Measurements from ENCODE around the gene FRMD1.

FRMD1 gene

GRCh38 chr6:168101590-168102314 is 22.7 kb upstream of the FRMD1 start:
- Histone ChIP-seq H3K9me3 (ENCODE audit: control insufficient read depth, low read length) (no peaks in the 10 kb centered on the region), H2BK15ac (ENCODE audit: low read depth, poor library complexity, severe bottlenecking) (peak overlapping the region; percentile 3), H3K4me2 (ENCODE audit: low read length, poor library complexity, severe bottlenecking) (no peak overlapping the region), H3K36me3 (ENCODE audit: control insufficient read depth in 1 of 2, insufficient read depth in 2 of 2, low read depth in 1 of 2, low read length in 2 of 2) (no peaks in the 10 kb centered on the region), H2AFZ (ENCODE audit: low read depth, low read length) (no peak overlapping the region), H3K27me3 (ENCODE audit: control insufficient read depth in 1 of 2, insufficient read depth in 1 of 2, low read length in 2 of 2) (peaks cover 40 to 68% of the 10 kb centered on the region in 2 experiments), H2BK120ac (ENCODE audit: low read depth, low read length) (no peak overlapping the region), H3K14ac (ENCODE audit: low read length in 2 of 2) (no peak overlapping the region), H3K27ac (ENCODE audit: low read length, poor library complexity, severe bottlenecking) (no peak overlapping the region), H3K9ac (ENCODE audit: low read length) (no peak overlapping the region), H3K79me1 (replicated peaks; ENCODE audit: low read length, poor library complexity, severe bottlenecking) (no peaks in the 10 kb centered on the region), H4K91ac (ENCODE audit: low read length) (no peak overlapping the region), H3K18ac (ENCODE audit: low read depth in 1 of 2, low read length in 2 of 2) (no peak overlapping the region), H2AK5ac (ENCODE audit: low read length, severe bottlenecking) (no peak overlapping the region), H3K4me1 (ENCODE audit: control insufficient read depth, insufficient read depth, low read depth, low read length) (peaks cover 15% of the 10 kb centered on the region), H3K4me3 (ENCODE audit: insufficient read depth in 1 of 2, low read depth in 1 of 2, low read length in 2 of 2) (no peak overlapping the region), H2BK5ac (ENCODE audit: low read depth, low read length, poor library complexity, severe bottlenecking) (no peak overlapping the region), H4K8ac (ENCODE audit: low read length) (no peak overlapping the region), H3K23ac (ENCODE audit: low read length in 2 of 2) (no peak overlapping the region), H2BK12ac (ENCODE audit: low read length in 2 of 2) (no peak overlapping the region), H3K4ac (ENCODE audit: low read depth in 1 of 2, low read length in 2 of 2) (no peak overlapping the region)
- WGBS = 59% methylated on average over 56 of the region's 61 CpGs
- no peak for DNase-seq

- Histone ChIP-seq H3K18ac (ENCODE audit: low read depth in 1 of 2, low read length in 2 of 2) (no peak overlapping the region), H3K4me1 (ENCODE audit: control insufficient read depth, insufficient read depth, low read depth, low read length) (peaks cover 13% of the 10 kb centered on the region), H4K8ac (ENCODE audit: low read length) (no peak overlapping the region), H3K9me3 (ENCODE audit: control insufficient read depth, low read length) (no peaks in the 10 kb centered on the region), H3K9ac (ENCODE audit: low read length) (no peak overlapping the region), H2BK12ac (ENCODE audit: low read length in 2 of 2) (no peak overlapping the region), H2AFZ (ENCODE audit: low read depth, low read length) (no peak overlapping the region), H2BK5ac (ENCODE audit: low read depth, low read length, poor library complexity, severe bottlenecking) (no peak overlapping the region), H2BK15ac (ENCODE audit: low read depth, poor library complexity, severe bottlenecking) (no peak overlapping the region), H3K4me2 (ENCODE audit: low read length, poor library complexity, severe bottlenecking) (no peak overlapping the region), H3K4me3 (ENCODE audit: insufficient read depth in 1 of 2, low read depth in 1 of 2, low read length in 2 of 2) (no peak overlapping the region), H4K91ac (ENCODE audit: low read length) (no peak overlapping the region), H3K14ac (ENCODE audit: low read length in 2 of 2) (no peak overlapping the region), H3K27ac (ENCODE audit: low read length, poor library complexity, severe bottlenecking) (no peak overlapping the region), H2AK5ac (ENCODE audit: low read length, severe bottlenecking) (no peak overlapping the region), H3K27me3 (ENCODE audit: control insufficient read depth in 1 of 2, insufficient read depth in 1 of 2, low read length in 2 of 2) (peaks cover 40 to 68% of the 10 kb centered on the region in 2 experiments), H3K36me3 (ENCODE audit: control insufficient read depth in 1 of 2, insufficient read depth in 2 of 2, low read depth in 1 of 2, low read length in 2 of 2) (no peaks in the 10 kb centered on the region), H3K79me1 (replicated peaks; ENCODE audit: low read length, poor library complexity, severe bottlenecking) (no peaks in the 10 kb centered on the region), H3K4ac (ENCODE audit: low read depth in 1 of 2, low read length in 2 of 2) (no peak overlapping the region), H3K23ac (ENCODE audit: low read length in 2 of 2) (no peak overlapping the region), H2BK120ac (ENCODE audit: low read depth, low read length) (no peak overlapping the region)
- DNase-seq = no peak
- 57% methylated on average over 33 of the region's 52 CpGs for WGBS
Measured at GRCh38 chr6:168100803-168101589, 22.0 kb upstream of the FRMD1 start.

DNA sequence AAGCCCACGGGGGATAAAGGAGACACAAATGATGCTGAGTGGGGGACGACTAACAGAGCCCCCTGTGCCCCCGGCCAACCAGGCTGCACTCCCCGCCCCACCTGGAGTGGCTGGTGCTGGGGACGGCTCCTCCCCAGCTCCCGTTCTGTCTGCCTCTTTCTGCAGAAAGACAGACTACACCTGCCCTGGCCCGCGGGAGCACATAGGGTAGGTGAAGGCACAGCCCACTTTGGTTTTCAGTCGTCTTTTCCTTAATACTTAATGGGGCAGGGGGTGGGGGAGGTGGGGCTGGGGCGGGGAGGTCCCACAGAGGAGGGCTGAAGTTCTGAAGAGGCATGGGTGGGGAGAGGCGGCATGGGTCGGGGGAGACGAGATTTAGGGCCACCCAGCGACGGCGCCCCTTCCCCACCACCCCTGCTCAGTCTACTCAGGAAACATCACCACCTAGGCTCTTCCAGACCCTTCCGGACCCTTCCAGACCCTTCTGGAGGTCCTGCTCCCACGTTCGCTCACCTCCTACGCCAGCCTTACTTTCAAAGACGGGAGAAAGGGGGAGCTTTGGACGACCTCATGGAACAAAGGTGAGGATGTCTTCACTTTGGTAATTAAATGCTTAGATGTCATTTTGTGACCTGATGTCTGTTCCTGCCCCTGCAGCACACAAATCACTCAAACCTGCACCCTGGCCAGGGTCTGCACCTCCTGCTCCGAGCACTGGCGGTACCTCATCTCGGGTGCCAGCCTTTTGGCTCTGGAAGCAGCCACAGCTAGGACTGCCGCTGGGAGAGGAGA is 21.2 kb upstream of the FRMD1 start:
- Histone ChIP-seq H2BK5ac (ENCODE audit: low read depth, low read length, poor library complexity, severe bottlenecking) (no peak overlapping the region), H3K36me3 (ENCODE audit: control insufficient read depth in 1 of 2, insufficient read depth in 2 of 2, low read depth in 1 of 2, low read length in 2 of 2) (no peaks in the 10 kb centered on the region), H3K9me3 (ENCODE audit: control insufficient read depth, low read length) (no peaks in the 10 kb centered on the region), H2BK15ac (ENCODE audit: low read depth, poor library complexity, severe bottlenecking) (no peak overlapping the region), H4K91ac (ENCODE audit: low read length) (no peak overlapping the region), H2BK120ac (ENCODE audit: low read depth, low read length) (no peak overlapping the region), H3K4ac (ENCODE audit: low read depth in 1 of 2, low read length in 2 of 2) (no peak overlapping the region), H3K4me3 (ENCODE audit: insufficient read depth in 1 of 2, low read depth in 1 of 2, low read length in 2 of 2) (no peak overlapping the region), H3K14ac (ENCODE audit: low read length in 2 of 2) (no peak overlapping the region), H2AK5ac (ENCODE audit: low read length, severe bottlenecking) (no peak overlapping the region), H2AFZ (ENCODE audit: low read depth, low read length) (no peak overlapping the region), H3K9ac (ENCODE audit: low read length) (no peak overlapping the region), H3K23ac (ENCODE audit: low read length in 2 of 2) (no peak overlapping the region), H3K27me3 (ENCODE audit: control insufficient read depth in 1 of 2, insufficient read depth in 1 of 2, low read length in 2 of 2) (peaks cover 40 to 63% of the 10 kb centered on the region in 2 experiments), H3K4me1 (ENCODE audit: control insufficient read depth, insufficient read depth, low read depth, low read length) (peaks cover 13% of the 10 kb centered on the region), H3K18ac (ENCODE audit: low read depth in 1 of 2, low read length in 2 of 2) (no peak overlapping the region), H4K8ac (ENCODE audit: low read length) (no peak overlapping the region), H2BK12ac (ENCODE audit: low read length in 2 of 2) (no peak overlapping the region), H3K4me2 (ENCODE audit: low read length, poor library complexity, severe bottlenecking) (no peak overlapping the region), H3K79me1 (replicated peaks; ENCODE audit: low read length, poor library complexity, severe bottlenecking) (no peaks in the 10 kb centered on the region), H3K27ac (ENCODE audit: low read length, poor library complexity, severe bottlenecking) (no peak overlapping the region)
- no peak for DNase-seq
- WGBS = 92% methylated on average over 15 of the region's 26 CpGs

Measured in mesenchymal stem cell (in vitro differentiated cells and primary cell).